Measurements from ENCODE around the gene EPS8L2.

GRCh38 chr11:708511-708910, 2.5 kb downstream of the EPS8L2 start:
- TF ChIP-seq EZH2 (IDR thresholded peaks at IDR 0.05; ENCODE audit: insufficient read depth, low read length) = no peak
- TF ChIP-seq CTCF (IDR thresholded peaks at IDR 0.05; ENCODE audit: insufficient read depth, low read depth, low read length) = no peak

All from astrocyte (in vitro differentiated cells and primary cell).